ENCODE measurements around the gene METTL27. TPM values are rescaled to one million over a fixed set of nuclear protein-coding genes. Genes with fewer than 3 reads are reported as not detected.
"Not testable (repeated sequence)": the region's sequence is repeated elsewhere in the genome, so short reads cannot be mapped to it uniquely, and the experiment has no call there.

Gene METTL27
- polyA plus RNA-seq, 1 donor: 7.6 TPM

DNA sequence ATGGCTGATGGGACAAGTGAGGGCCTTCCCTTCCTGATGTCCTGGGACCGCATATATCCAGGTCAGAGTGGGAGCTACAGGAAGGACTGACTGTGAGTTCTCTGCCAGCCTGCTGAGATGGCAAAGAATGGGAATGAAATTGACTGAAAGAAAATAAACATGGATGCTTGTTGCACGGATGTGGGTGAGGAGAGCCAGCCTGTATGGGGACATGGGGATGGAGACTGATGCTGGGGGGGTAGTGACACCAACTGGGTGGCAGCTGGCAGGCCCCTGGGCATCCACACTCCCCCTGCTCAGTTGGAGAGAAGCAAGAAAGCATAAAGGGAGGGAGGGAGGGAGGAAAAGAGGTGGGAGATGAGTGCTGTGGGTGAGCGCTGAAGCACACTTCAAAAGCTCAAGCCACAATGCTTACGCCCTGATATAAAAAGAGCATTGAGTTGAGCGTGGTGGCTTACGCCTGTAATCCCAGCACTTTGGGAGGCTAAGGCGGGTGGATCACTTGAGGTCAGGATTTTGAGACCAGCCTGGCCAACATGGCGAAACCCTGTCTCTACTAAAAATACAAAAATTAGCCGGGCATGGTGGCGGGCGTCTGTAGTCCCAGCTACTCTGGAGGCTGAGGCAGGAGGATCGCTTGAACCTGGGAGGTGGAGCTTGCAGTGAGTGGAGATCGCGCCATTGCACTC lies 20.6 kb downstream of the METTL27 start:
- no CpG with 5 or more reads among the region's 14 CpGs for WGBS (ENCODE audit: insufficient coverage, low lambda C conversion rate)
- not testable (repeated sequence) for H3K9me3 ChIP-seq (ENCODE audit: control insufficient read depth, low read depth, low read length); DNase-seq; H3K36me3 ChIP-seq (ENCODE audit: control insufficient read depth, insufficient read depth, low read length); H3K4me3 ChIP-seq (ENCODE audit: low read length); H3K27me3 ChIP-seq (ENCODE audit: control insufficient read depth, insufficient read depth, low read length)
- Histone ChIP-seq H3K4me1 (ENCODE audit: control insufficient read depth, insufficient read depth, low read length) (peaks cover 42% of the 10 kb centered on the region), H3K27ac (ENCODE audit: low read length) (peak overlapping the region; percentile 99)

DNA sequence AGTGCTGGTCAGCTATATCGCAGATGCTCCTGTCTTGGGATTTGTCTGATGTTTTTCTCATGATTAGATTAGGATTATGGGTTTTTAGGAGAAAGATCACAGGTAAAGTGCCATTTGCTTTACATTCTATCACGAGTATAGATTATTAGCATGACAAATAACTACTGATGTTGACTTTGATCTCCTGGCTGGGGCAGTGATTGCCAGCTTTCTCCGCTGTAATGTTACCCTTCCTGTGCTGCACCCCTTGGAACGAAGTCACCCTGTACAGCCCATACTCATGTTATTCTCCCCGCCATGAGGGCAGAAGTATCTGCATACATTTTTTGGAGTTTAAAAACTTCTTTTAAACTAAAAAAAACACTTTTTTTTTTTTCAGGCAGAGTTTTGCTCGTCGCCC lies 22.3 kb downstream of the METTL27 start:
- H3K36me3 ChIP-seq (ENCODE audit: control insufficient read depth, insufficient read depth, low read length): no peaks in the 10 kb centered on the region
- no peak overlapping the region for H3K4me3 ChIP-seq (ENCODE audit: low read length)
- no peak overlapping the region for H3K27ac ChIP-seq (ENCODE audit: low read length)
- H3K27me3 ChIP-seq (ENCODE audit: control insufficient read depth, insufficient read depth, low read length): no peaks in the 10 kb centered on the region
- no peak for DNase-seq
- H3K9me3 ChIP-seq (ENCODE audit: control insufficient read depth, low read depth, low read length): no peaks in the 10 kb centered on the region
- H3K4me1 ChIP-seq (ENCODE audit: control insufficient read depth, insufficient read depth, low read length): peaks cover 31% of the 10 kb centered on the region
- 100% methylated on average over 1 of the region's 7 CpGs for WGBS (ENCODE audit: insufficient coverage, low lambda C conversion rate)

DNA sequence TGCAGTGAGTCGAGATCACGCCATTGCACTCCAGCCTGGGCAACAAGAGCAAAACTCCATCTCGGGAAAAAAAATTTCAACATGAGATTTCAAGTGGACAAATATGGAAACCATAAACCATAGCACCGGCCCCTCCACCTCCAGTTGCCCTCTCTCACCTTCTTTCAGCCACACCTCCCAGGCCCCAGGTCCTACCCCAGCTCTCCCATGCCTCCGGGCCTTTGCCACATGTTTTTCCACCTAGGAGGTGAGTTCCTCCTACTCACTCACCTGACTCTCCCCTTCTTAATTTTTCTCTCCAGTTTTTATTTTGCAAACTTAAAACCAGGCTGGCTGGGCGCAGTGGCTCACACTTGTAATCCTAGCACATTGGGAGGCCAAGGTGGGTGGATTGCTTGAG lies 25.2 kb downstream of the METTL27 start:
- H3K4me3 ChIP-seq (ENCODE audit: low read length): no peak overlapping the region
- no peaks in the 10 kb centered on the region for H3K27me3 ChIP-seq (ENCODE audit: control insufficient read depth, insufficient read depth, low read length)
- no peak for DNase-seq
- peaks cover 8% of the 10 kb centered on the region for H3K4me1 ChIP-seq (ENCODE audit: control insufficient read depth, insufficient read depth, low read length)
- WGBS (ENCODE audit: insufficient coverage, low lambda C conversion rate): 92% methylated on average over 5 of the region's 6 CpGs
- no peak overlapping the region for H3K27ac ChIP-seq (ENCODE audit: low read length)
- peaks cover 4% of the 10 kb centered on the region for H3K9me3 ChIP-seq (ENCODE audit: control insufficient read depth, low read depth, low read length)
- no peaks in the 10 kb centered on the region for H3K36me3 ChIP-seq (ENCODE audit: control insufficient read depth, insufficient read depth, low read length)

- H3K27me3 ChIP-seq (ENCODE audit: control insufficient read depth, insufficient read depth, low read length): no peaks in the 10 kb centered on the region
- no peak overlapping the region for H3K27ac ChIP-seq (ENCODE audit: low read length)
- DNase-seq: no peak
- peaks cover 4% of the 10 kb centered on the region for H3K9me3 ChIP-seq (ENCODE audit: control insufficient read depth, low read depth, low read length)
- no peaks in the 10 kb centered on the region for H3K36me3 ChIP-seq (ENCODE audit: control insufficient read depth, insufficient read depth, low read length)
- WGBS (ENCODE audit: insufficient coverage, low lambda C conversion rate): no CpG with 5 or more reads among the region's 8 CpGs
- no peak overlapping the region for H3K4me3 ChIP-seq (ENCODE audit: low read length)
- no peaks in the 10 kb centered on the region for H3K4me1 ChIP-seq (ENCODE audit: control insufficient read depth, insufficient read depth, low read length)
Observed at GRCh38 chr7:73815436-73815835, 26.9 kb downstream of the METTL27 start.

- no CpG with 5 or more reads among the region's 3 CpGs for WGBS (ENCODE audit: insufficient coverage, low lambda C conversion rate)
- no peak overlapping the region for H3K27ac ChIP-seq (ENCODE audit: low read length)
Observed at GRCh38 chr7:73812996-73813395, 29.3 kb downstream of the METTL27 start.

DNA sequence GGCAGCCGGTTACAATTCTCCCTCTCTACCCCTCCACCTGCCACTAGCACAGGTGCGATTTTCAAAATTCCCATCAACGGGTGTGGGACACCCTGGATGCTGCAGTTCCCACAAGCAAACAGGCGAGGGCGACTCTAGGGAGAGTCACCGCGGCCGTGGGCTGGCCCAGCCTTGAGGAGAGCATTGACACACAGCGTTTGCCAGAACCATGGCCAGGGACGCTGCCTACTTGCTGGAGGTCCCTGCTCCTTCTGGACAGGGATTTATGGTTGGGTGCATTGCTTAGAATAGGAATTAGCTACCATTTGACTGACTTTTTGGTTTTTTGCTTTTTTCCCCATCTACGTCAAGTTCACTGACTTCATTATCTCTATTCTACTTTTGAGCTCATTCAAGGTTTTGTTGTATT lies 30.6 kb downstream of the METTL27 start:
- peaks cover 7% of the 10 kb centered on the region for H3K4me1 ChIP-seq (ENCODE audit: control insufficient read depth, insufficient read depth, low read length)
- H3K4me3 ChIP-seq (ENCODE audit: low read length): no peak overlapping the region
- DNase-seq: peak in 1 of 2 donors; percentile 65
- 100% methylated on average over 1 of the region's 11 CpGs for WGBS (ENCODE audit: insufficient coverage, low lambda C conversion rate)
- H3K27me3 ChIP-seq (ENCODE audit: control insufficient read depth, insufficient read depth, low read length): no peaks in the 10 kb centered on the region
- no peak overlapping the region for H3K27ac ChIP-seq (ENCODE audit: low read length)
- H3K36me3 ChIP-seq (ENCODE audit: control insufficient read depth, insufficient read depth, low read length): no peaks in the 10 kb centered on the region
- H3K9me3 ChIP-seq (ENCODE audit: control insufficient read depth, low read depth, low read length): peaks cover 4% of the 10 kb centered on the region

More at GRCh38 chr7:73812996-73813395, 29.3 kb downstream of the METTL27 start:
- Histone ChIP-seq H3K36me3 (ENCODE audit: control insufficient read depth, insufficient read depth, low read length) (no peaks in the 10 kb centered on the region), H3K9me3 (ENCODE audit: control insufficient read depth, low read depth, low read length) (peaks cover 4% of the 10 kb centered on the region), H3K27me3 (ENCODE audit: control insufficient read depth, insufficient read depth, low read length) (no peaks in the 10 kb centered on the region), H3K4me3 (ENCODE audit: low read length) (no peak overlapping the region), H3K4me1 (ENCODE audit: control insufficient read depth, insufficient read depth, low read length) (peaks cover 7% of the 10 kb centered on the region)
- DNase-seq: no peak

DNA sequence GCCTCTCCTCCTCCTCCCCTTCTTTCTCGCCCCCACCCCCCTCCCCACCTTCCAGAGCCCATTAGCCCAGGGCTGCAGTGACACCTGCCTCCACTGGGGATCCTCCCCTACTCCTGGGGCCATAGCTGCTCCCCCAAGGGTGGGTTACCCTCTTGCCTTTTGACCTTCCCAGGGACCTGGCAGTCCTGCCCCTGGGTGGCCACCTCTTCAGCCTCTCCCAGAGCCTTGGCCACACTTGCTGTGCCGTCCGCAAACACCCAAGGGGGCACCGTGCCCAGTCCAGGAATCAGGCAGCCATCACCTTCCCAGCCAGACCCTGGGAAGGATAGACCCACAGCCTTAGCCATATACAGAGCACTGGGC lies 31.3 kb downstream of the METTL27 start:
- Histone ChIP-seq H3K27me3 (ENCODE audit: control insufficient read depth, insufficient read depth, low read length) (no peaks in the 10 kb centered on the region), H3K36me3 (ENCODE audit: control insufficient read depth, insufficient read depth, low read length) (no peaks in the 10 kb centered on the region), H3K4me1 (ENCODE audit: control insufficient read depth, insufficient read depth, low read length) (peaks cover 7% of the 10 kb centered on the region), H3K27ac (ENCODE audit: low read length) (no peak overlapping the region), H3K4me3 (ENCODE audit: low read length) (no peak overlapping the region), H3K9me3 (ENCODE audit: control insufficient read depth, low read depth, low read length) (peaks cover 4% of the 10 kb centered on the region)
- no peak for DNase-seq
- no CpG with 5 or more reads among the region's 4 CpGs for WGBS (ENCODE audit: insufficient coverage, low lambda C conversion rate)

DNA sequence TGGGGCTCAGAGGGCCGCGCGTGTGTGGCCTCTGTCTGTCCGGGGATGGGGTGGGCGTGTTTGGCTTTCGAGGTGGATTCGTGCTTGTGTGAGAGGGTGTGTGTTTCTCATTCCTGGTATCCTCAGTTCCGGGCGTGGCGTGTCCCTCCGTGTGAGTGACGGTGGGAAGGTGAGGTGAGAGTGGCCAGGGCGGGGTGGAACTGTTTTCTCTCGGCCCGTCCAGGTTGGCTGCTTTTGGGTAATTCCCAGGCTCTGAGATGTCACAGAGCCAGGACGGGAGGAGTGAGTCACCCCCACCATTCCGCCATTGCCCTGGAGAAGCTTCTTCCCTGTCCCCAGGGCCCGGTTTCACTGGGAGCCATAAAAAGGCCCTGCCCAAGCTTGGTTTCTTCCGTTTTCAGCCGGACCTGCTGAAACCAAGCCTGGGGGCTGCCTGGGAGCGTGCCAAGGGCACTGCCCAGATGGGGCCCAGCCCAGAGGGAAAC lies 32.8 kb downstream of the METTL27 start:
- peaks cover 4% of the 10 kb centered on the region for H3K9me3 ChIP-seq (ENCODE audit: control insufficient read depth, low read depth, low read length)
- no CpG with 5 or more reads among the region's 21 CpGs for WGBS (ENCODE audit: insufficient coverage, low lambda C conversion rate)
- peaks cover 7% of the 10 kb centered on the region for H3K4me1 ChIP-seq (ENCODE audit: control insufficient read depth, insufficient read depth, low read length)
- H3K4me3 ChIP-seq (ENCODE audit: low read length): peak overlapping the region; percentile 20
- peak in 1 of 2 donors; percentile 78 for DNase-seq
- H3K27ac ChIP-seq (ENCODE audit: low read length): peak overlapping the region; percentile 80
- no peaks in the 10 kb centered on the region for H3K27me3 ChIP-seq (ENCODE audit: control insufficient read depth, insufficient read depth, low read length)
- no peaks in the 10 kb centered on the region for H3K36me3 ChIP-seq (ENCODE audit: control insufficient read depth, insufficient read depth, low read length)

GRCh38 chr7:73802459-73802858 lies 39.9 kb downstream of the METTL27 start:
- Histone ChIP-seq H3K27me3 (ENCODE audit: control insufficient read depth, insufficient read depth, low read length) (no peaks in the 10 kb centered on the region), H3K36me3 (ENCODE audit: control insufficient read depth, insufficient read depth, low read length) (no peaks in the 10 kb centered on the region), H3K9me3 (ENCODE audit: control insufficient read depth, low read depth, low read length) (peaks cover 3% of the 10 kb centered on the region), H3K4me3 (ENCODE audit: low read length) (no peak overlapping the region), H3K27ac (ENCODE audit: low read length) (peak overlapping the region; percentile 71), H3K4me1 (ENCODE audit: control insufficient read depth, insufficient read depth, low read length) (peaks cover 16% of the 10 kb centered on the region)
- no peak for DNase-seq
- WGBS (ENCODE audit: insufficient coverage, low lambda C conversion rate): no CpG with 5 or more reads among the region's 4 CpGs

DNA sequence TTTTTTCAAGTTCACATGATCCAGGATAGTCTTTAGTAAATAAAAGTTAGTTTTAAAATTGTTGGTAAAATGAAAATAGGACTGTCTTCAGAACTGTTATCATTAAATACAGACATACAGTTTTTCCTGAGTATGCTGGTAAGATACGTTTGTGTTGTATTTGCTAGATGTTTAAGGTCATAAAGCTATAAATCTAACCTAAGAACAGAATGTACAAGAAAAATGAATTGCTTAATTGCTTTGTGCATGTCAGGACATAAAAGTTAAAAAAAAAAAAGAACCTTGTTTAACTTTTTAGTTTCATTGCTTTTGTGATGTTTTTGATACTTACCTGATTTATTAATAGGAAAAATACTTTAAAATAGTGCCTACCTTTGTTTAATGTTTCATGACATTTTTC lies 40.7 kb downstream of the METTL27 start:
- WGBS (ENCODE audit: insufficient coverage, low lambda C conversion rate): 0% methylated on average over 1 of the region's 1 CpG
- no peak overlapping the region for H3K4me3 ChIP-seq (ENCODE audit: low read length)
- peaks cover 16% of the 10 kb centered on the region for H3K4me1 ChIP-seq (ENCODE audit: control insufficient read depth, insufficient read depth, low read length)
- no peaks in the 10 kb centered on the region for H3K27me3 ChIP-seq (ENCODE audit: control insufficient read depth, insufficient read depth, low read length)
- no peaks in the 10 kb centered on the region for H3K36me3 ChIP-seq (ENCODE audit: control insufficient read depth, insufficient read depth, low read length)
- H3K27ac ChIP-seq (ENCODE audit: low read length): peak overlapping the region; percentile 71
- H3K9me3 ChIP-seq (ENCODE audit: control insufficient read depth, low read depth, low read length): peaks cover 3% of the 10 kb centered on the region
- DNase-seq: no peak
